GM19324 (cell line): ENCODE data around the gene DCAF11.
A peak's percentile ranks its signal among the peaks of the same experiment; 100 is the strongest.

ENCODE experiments used
- ATAC-seq: cut with Tn5 transposase; IDR thresholded peaks from one replicate; pipeline ENCODE4 v1.9.1; 2021; ENCODE audit warnings: mild to moderate bottlenecking, moderate library complexity; ENCODE audit not compliant: unreplicated experiment, low FRiP score

Gene DCAF11

GRCh38 chr14:24136684-24137528, 22.3 kb downstream of the DCAF11 start:
- no peak for ATAC-seq

GRCh38 chr14:24137529-24138395, 23.2 kb downstream of the DCAF11 start:
- no peak for ATAC-seq

GRCh38 chr14:24138396-24139271, 24.1 kb downstream of the DCAF11 start:
- no peak for ATAC-seq

- ATAC-seq = no peak
These were observed 24.8 kb downstream of the DCAF11 start for GRCh38 chr14:24139272-24139934.

GRCh38 chr14:24141097-24141880, 26.7 kb downstream of the DCAF11 start, which contains the start of gene EMC9:
EMC9 (minus strand) TSS chr14:24141591; CDS start chr14:24141304, 287 bp downstream.
- ATAC-seq = peak; percentile 89

GRCh38 chr14:24143511-24143910, 28.9 kb downstream of the DCAF11 start:
- ATAC-seq = no peak

DNA sequence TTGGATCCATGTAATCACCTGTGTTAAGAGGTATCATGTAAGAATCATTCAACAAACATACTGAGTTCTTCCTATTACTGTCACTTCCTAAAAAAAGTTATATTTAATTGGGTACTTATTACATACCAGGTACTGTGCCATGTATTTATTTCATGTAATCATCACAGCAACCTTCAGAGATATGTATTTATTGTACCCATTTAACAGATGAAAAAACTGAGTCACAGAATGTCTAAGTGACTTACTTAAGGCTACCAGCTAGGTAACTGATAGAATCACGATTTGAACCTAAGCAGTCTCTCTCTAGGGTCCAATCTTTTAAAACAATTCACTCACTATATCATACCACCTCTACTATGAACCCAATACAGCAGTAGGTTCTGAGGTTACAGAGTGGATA, 29.9 kb downstream of the DCAF11 start:
- ATAC-seq = no peak

GRCh38 chr14:24145219-24145618, 30.6 kb downstream of the DCAF11 start:
- no peak for ATAC-seq

GRCh38 chr14:24145690-24146452, 31.3 kb downstream of the DCAF11 start:
- ATAC-seq = no peak

- peak; percentile 71 for ATAC-seq
These were observed 31.9 kb downstream of the DCAF11 start, which contains the start of gene PSME2 for GRCh38 chr14:24146453-24146977. PSME2 (minus strand) TSS chr14:24146610; CDS start chr14:24146581, 29 bp downstream.

DNA sequence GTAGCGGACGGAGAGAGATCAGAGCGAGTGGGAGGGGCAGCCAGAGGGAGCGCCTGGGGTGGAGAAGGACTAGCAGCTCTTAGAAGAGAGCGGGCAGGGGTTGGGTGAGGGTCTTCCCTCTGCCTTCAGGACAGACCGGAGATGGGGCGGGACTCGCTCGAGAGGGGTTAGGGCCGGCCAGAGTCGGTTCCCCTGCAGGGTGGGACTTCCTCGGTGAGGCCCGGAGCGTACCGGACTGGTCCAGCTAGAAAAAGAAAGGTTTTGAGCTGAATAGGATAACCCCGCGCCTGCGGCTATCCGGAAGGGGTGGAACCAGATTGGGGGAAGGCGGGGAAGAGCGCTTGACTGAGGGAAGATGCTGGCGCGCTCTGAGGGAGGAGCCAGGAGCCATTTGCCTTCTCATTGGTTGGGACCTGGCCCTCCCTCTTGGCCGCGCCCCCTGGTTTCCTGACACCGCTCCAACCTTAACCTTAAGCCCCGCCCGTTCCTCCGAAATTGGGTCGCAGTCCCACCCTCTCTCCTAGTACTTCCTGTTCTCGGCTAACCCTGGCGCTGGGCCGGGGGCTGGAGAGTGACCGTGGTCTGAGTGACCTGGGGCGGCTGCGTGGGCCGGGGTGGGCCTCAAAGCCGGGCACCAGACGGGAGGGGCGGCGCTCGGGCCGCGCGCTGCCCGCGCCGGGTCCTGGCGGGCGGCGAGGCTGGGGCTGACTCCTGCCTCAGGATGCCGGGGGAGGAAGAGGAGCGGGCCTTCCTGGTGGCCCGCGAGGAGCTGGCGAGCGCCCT, 32.6 kb downstream of the DCAF11 start, which contains the start of gene RNF31:
Gene RNF31 (plus strand): TSS at position 521 of the 783 bp plus-strand sequence. CDS start 201 bp downstream, at position 722.
- peak; percentile 85 for ATAC-seq

- ATAC-seq = peak; percentile 0
These were observed 33.3 kb downstream of the DCAF11 start for GRCh38 chr14:24147761-24148428.

DNA sequence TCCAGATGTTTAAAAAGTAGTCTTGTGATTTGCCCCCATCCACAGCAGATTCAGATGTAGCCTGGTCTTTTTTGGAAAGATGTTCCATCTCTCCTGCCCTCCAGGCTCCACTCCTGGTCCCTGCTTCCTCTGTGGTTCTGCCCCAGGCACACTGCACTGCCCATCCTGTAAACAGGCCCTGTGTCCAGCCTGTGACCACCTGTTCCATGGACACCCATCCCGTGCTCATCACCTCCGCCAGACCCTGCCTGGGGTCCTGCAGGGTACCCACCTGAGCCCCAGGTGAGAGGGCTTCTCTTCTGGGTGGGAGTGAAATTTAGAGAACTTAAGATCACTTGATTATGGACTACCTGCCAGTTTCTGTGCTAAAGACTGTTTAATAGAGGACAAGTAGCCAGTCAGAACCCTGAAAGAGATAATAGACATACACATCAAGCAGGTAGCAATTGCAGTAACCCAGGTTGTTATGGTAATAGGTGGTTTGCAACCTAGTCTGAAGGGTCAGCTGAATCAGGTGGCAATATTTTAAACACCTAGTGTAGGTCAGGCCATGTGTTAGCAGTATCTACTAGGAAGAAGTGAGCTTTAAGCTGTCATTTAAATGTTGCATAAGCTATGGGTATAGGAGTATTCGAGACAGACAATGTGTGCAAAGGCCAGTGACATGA, 34.9 kb downstream of the DCAF11 start:
- no peak for ATAC-seq

- ATAC-seq = no peak
These were observed 35.5 kb downstream of the DCAF11 start for GRCh38 chr14:24150061-24150460.

DNA sequence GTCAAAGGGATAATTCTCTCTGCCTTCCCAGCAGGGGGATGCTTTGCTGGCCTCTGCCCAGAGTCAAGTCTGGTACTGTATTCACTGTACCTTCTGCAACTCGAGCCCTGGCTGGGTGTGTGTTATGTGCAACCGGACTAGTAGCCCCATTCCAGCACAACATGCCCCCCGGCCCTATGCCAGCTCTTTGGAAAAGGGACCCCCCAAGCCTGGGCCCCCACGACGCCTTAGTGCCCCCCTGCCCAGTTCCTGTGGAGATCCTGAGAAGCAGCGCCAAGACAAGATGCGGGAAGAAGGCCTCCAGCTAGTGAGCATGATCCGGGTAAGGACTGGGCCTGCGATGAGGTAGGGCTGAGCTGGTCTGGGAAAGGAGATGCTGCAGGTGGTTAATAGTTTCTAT, 36.0 kb downstream of the DCAF11 start:
- ATAC-seq = no peak

DNA sequence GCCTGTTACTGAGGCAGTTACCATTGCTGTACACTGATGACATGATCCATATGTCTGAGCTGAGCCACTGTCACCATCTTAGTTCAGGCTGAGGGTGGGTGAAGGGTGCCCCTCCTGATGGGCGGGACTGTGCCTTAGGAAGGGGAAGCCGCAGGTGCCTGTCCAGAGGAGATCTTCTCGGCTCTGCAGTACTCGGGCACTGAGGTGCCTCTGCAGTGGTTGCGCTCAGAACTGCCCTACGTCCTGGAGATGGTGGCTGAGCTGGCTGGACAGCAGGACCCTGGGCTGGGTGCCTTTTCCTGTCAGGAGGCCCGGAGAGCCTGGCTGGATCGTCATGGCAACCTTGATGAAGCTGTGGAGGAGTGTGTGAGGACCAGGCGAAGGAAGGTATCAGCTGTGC, 36.4 kb downstream of the DCAF11 start:
- ATAC-seq = no peak
